Neural cell (in vitro differentiated cells): ENCODE results near the gene IL15. TPM values are rescaled to one million over a fixed set of nuclear protein-coding genes. Genes with fewer than 3 reads are reported as not detected.

Experiments
- H2AFZ ChIP-seq: fragments of 200-600, 300-800 bp; sonication (generic), shearing (Covaris generic); 2 replicates; pipeline ENCODE4 v1.6.0; 2014; ENCODE audit warnings: low read depth, mild to moderate bottlenecking, antibody characterized with exemption, low read length, moderate library complexity
- H3F3A ChIP-seq: fragments of 200-600 bp; shearing (Covaris generic); 2 replicates; pipeline ENCODE4 v1.6.1; 2016; ENCODE audit warnings: mild to moderate bottlenecking, moderate library complexity, mixed read lengths, antibody characterized with exemption, low read length; ENCODE audit not compliant: insufficient read depth, poor library complexity, severe bottlenecking
- H3K27ac ChIP-seq: fragments of 200-600, 300-800 bp; sonication (generic), shearing (Covaris generic); 2 replicates; pipeline ENCODE4 v1.5.1; 2014; ENCODE audit warnings: mild to moderate bottlenecking, low read length, moderate library complexity
- H3K27me3 ChIP-seq: fragments of 300-800, 200-600 bp; sonication (generic), shearing (Covaris generic); 2 replicates; pipeline ENCODE4 v1.6.0; 2014; ENCODE audit warnings: mild to moderate bottlenecking, low read depth, low read length, moderate library complexity; ENCODE audit not compliant: insufficient read depth
- H3K36me3 ChIP-seq: fragments of 300-800, 200-600 bp; sonication (generic), shearing (Covaris generic); 2 replicates; pipeline ENCODE4 v1.5.1; 2014; ENCODE audit warnings: mild to moderate bottlenecking, antibody characterized with exemption, low read length, moderate library complexity; ENCODE audit not compliant: insufficient read depth
- H3K4me2 ChIP-seq: fragments of 300-800, 200-600 bp; sonication (generic), shearing (Covaris generic); 2 replicates; pipeline ENCODE4 v1.6.0; 2014; ENCODE audit warnings: mild to moderate bottlenecking, low read length
- H3K4me3 ChIP-seq: fragments of 300-800, 200-600 bp; sonication (generic), shearing (Covaris generic); 2 replicates; pipeline ENCODE4 v1.5.1; 2014; ENCODE audit warnings: mild to moderate bottlenecking, low read length, moderate library complexity
- H3K79me2 ChIP-seq: fragments of 200-600 bp; shearing (Covaris generic); replicated peaks from 2 replicates; pipeline ENCODE4 v1.6.0; 2014; ENCODE audit warnings: mild to moderate bottlenecking, low read length, moderate library complexity; ENCODE audit not compliant: insufficient read depth
- H3K9ac ChIP-seq: fragments of 300-800, 200-600 bp; sonication (generic), shearing (Covaris generic); 2 replicates; pipeline ENCODE4 v1.6.1; 2016; ENCODE audit warnings: mild to moderate bottlenecking, low read length, mixed read lengths
- H3K9me2 ChIP-seq: fragments of 200-600 bp; shearing (Covaris generic); 2 replicates; pipeline ENCODE4 v1.6.1; 2016; ENCODE audit warnings: mild to moderate bottlenecking, low read length, mixed read lengths; ENCODE audit not compliant: insufficient read depth
- H3K9me3 ChIP-seq: fragments of 200-600, 300-800 bp; sonication (generic), shearing (Covaris generic); 2 replicates; pipeline ENCODE4 v1.6.1; 2016; ENCODE audit warnings: mild to moderate bottlenecking, mixed run types, low read length, moderate library complexity, mixed read lengths
- H4K20me1 ChIP-seq: fragments of 200-600 bp; shearing (Covaris generic); 2 replicates; pipeline ENCODE4 v1.6.1; 2016; ENCODE audit warnings: mild to moderate bottlenecking, mixed run types; ENCODE audit not compliant: insufficient read depth
- EP300 ChIP-seq: fragments of 450-650 bp; conservative IDR thresholded peaks from 2 replicates; pipeline ENCODE4 v1.6.1; 2014; ENCODE audit warnings: antibody characterized with exemption, mild to moderate bottlenecking, moderate library complexity; ENCODE audit not compliant: poor library complexity, severe bottlenecking
- POLR2AphosphoS5 ChIP-seq: IDR thresholded peaks from 2 replicates; pipeline ENCODE4 v1.6.1; 2012
- RAD21 ChIP-seq: fragments of 450-650 bp; conservative IDR thresholded peaks from 2 replicates; pipeline ENCODE4 v1.6.1; 2014; ENCODE audit warnings: antibody characterized with exemption, mild to moderate bottlenecking, moderate library complexity
- SMC3 ChIP-seq: fragments of 450-650 bp; conservative IDR thresholded peaks from 2 replicates; pipeline ENCODE4 v1.6.1; 2014; ENCODE audit warnings: antibody characterized with exemption, mild to moderate bottlenecking, moderate library complexity; ENCODE audit not compliant: poor library complexity
- TAF1 ChIP-seq: IDR thresholded peaks from 2 replicates; pipeline ENCODE4 v1.6.1; 2012; ENCODE audit warnings: low read depth
- polyA plus RNA-seq: library from polyadenylated mRNA; depleted of rRNA; stranded (reverse); fragments of >200 nt; gene quantifications from 2 replicates; pipeline ENCODE4 v1.2.3, GENCODE V29; 2014
- TF ChIP-seq, protein P1 (sequence below): IDR thresholded peaks from 2 replicates; pipeline ENCODE4 v1.6.1; 2012; ENCODE audit warnings: borderline replicate concordance
- TF ChIP-seq, protein P2 (sequence below): fragments of 450-650 bp; IDR thresholded peaks from 2 replicates; pipeline ENCODE4 v1.5.1; 2014; ENCODE audit warnings: antibody characterized with exemption, mild to moderate bottlenecking, moderate library complexity; ENCODE audit not compliant: poor library complexity, severe bottlenecking

IL15 gene
- polyA plus RNA-seq, 1 donor from 2014 or later = not detected

DNA sequence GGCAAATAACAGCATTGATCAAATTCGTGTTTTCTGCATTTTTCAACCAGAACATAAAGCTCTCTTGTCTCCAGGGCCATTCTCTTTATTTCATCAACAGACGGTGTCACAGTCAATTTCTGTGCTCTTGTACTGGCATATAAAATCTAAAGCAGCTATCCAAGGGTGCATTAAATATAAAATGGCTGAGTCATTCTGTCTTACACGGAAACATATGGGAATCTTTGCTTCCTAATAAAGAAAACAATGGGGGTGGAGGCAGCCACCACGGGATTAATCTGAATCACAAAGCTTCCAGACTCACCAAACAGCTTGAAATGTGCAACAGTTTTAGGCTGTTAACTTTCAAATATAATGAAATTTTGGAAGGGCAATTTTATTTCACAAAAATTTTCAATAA, 132.6 kb downstream of the IL15 start:
- Histone ChIP-seq H3F3A (no peaks in the 10 kb centered on the region), H3K4me3 (no peak overlapping the region), H3K36me3 (no peaks in the 10 kb centered on the region), H3K27me3 (no peaks in the 10 kb centered on the region), H3K79me2 (no peaks in the 10 kb centered on the region), H4K20me1 (no peaks in the 10 kb centered on the region), H3K9me3 (no peaks in the 10 kb centered on the region), H3K9me2 (no peaks in the 10 kb centered on the region), H3K27ac (no peak overlapping the region), H3K4me2 (no peak overlapping the region), H3K9ac (no peak overlapping the region), H2AFZ (no peak overlapping the region)
- TF ChIP-seq, protein P1, sequence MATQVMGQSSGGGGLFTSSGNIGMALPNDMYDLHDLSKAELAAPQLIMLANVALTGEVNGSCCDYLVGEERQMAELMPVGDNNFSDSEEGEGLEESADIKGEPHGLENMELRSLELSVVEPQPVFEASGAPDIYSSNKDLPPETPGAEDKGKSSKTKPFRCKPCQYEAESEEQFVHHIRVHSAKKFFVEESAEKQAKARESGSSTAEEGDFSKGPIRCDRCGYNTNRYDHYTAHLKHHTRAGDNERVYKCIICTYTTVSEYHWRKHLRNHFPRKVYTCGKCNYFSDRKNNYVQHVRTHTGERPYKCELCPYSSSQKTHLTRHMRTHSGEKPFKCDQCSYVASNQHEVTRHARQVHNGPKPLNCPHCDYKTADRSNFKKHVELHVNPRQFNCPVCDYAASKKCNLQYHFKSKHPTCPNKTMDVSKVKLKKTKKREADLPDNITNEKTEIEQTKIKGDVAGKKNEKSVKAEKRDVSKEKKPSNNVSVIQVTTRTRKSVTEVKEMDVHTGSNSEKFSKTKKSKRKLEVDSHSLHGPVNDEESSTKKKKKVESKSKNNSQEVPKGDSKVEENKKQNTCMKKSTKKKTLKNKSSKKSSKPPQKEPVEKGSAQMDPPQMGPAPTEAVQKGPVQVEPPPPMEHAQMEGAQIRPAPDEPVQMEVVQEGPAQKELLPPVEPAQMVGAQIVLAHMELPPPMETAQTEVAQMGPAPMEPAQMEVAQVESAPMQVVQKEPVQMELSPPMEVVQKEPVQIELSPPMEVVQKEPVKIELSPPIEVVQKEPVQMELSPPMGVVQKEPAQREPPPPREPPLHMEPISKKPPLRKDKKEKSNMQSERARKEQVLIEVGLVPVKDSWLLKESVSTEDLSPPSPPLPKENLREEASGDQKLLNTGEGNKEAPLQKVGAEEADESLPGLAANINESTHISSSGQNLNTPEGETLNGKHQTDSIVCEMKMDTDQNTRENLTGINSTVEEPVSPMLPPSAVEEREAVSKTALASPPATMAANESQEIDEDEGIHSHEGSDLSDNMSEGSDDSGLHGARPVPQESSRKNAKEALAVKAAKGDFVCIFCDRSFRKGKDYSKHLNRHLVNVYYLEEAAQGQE = no peak
- TF ChIP-seq, protein P2, sequence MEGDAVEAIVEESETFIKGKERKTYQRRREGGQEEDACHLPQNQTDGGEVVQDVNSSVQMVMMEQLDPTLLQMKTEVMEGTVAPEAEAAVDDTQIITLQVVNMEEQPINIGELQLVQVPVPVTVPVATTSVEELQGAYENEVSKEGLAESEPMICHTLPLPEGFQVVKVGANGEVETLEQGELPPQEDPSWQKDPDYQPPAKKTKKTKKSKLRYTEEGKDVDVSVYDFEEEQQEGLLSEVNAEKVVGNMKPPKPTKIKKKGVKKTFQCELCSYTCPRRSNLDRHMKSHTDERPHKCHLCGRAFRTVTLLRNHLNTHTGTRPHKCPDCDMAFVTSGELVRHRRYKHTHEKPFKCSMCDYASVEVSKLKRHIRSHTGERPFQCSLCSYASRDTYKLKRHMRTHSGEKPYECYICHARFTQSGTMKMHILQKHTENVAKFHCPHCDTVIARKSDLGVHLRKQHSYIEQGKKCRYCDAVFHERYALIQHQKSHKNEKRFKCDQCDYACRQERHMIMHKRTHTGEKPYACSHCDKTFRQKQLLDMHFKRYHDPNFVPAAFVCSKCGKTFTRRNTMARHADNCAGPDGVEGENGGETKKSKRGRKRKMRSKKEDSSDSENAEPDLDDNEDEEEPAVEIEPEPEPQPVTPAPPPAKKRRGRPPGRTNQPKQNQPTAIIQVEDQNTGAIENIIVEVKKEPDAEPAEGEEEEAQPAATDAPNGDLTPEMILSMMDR = no peak
- TF ChIP-seq RAD21 = no peak
- no peak for TF ChIP-seq POLR2AphosphoS5
- TF ChIP-seq TAF1 = no peak

DNA sequence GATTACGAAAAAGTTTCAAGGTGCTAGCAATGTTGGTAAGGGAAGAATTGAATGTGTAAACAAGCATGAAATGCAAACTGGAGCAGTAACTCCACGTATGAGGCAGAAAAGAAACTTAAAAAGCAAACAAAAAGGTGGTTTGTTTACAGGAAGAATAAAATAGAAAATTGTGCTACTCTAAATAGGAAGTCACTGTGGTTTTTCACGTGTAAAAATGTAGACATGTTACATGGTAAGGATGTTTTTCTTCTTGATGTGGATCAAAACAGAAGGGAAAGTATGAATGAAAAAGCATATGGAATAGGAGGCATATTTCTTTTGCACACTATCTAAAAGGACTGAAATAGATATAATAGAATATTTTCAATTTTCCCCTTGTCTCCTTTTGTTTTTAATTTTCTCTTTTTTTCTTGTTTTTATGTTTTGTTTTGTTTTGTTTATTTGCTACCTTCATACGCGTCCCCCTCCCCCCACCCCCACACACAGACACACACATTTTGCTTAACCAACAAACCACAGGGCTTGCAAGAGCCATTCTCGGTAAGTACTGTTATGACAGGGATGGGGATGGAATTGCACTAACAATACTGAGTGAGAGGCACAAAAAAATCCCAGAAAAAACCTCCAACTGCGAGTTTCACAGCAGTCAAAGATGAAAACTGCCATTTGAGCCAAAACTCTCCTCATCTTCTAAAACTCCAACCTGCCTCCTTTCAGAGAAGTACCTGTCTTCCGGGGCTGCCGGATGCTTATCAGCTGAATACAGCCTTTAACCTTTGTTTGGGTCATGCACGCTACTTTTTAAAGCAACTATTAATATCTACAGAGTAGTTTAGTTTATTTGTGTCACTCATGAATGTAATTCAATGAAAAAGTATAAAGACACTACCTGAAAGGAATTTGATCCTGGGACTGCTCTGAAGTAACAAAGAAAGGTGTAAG, 135.8 kb downstream of the IL15 start:
- no peak overlapping the region for H2AFZ ChIP-seq

More for the DNA sequence above, 135.8 kb downstream of the IL15 start:
- H3K9me3 ChIP-seq = no peaks in the 10 kb centered on the region
- H4K20me1 ChIP-seq = no peaks in the 10 kb centered on the region
- no peak overlapping the region for H3K4me3 ChIP-seq
- TF ChIP-seq, protein P1 = no peak
- TF ChIP-seq, protein P2 = no peak
- TF ChIP-seq TAF1 (no peak), SMC3 (no peak), EP300 (no peak)
- H3K27me3 ChIP-seq = no peaks in the 10 kb centered on the region
- H3K9me2 ChIP-seq = no peaks in the 10 kb centered on the region
- no peaks in the 10 kb centered on the region for H3K79me2 ChIP-seq
- H3K4me2 ChIP-seq = no peak overlapping the region
- H3K27ac ChIP-seq = no peak overlapping the region
- no peaks in the 10 kb centered on the region for H3K36me3 ChIP-seq
- H3K9ac ChIP-seq = no peak overlapping the region
- no peaks in the 10 kb centered on the region for H3F3A ChIP-seq
